MM.1S (cell line): Measurements from ENCODE around the gene GIPC3.

Experiments
- CTCF ChIP-seq: fragments of 300-600 bp; sonication (generic); IDR thresholded peaks from 2 replicates; pipeline ENCODE4 v1.5.1; 2016; ENCODE audit warnings: antibody characterized with exemption, low read length, mixed read lengths
- EZH2 ChIP-seq: fragments of 300-600 bp; sonication (generic); optimal IDR thresholded peaks from 2 replicates; pipeline ENCODE3; 2017; ENCODE audit warnings: low read depth, mild to moderate bottlenecking, antibody characterized with exemption, low read length, mixed read lengths

GRCh38 chr19:3639479-3639878 lies 54.2 kb downstream of the GIPC3 start:
- TF ChIP-seq CTCF (no peak), EZH2 (no peak)
